ENCODE data around the gene CCDC77. TPM values are rescaled to one million over a fixed set of nuclear protein-coding genes. Genes with fewer than 3 reads are reported as not detected.

Gene CCDC77
- total and polyA plus RNA-seq, 2 donors (not counting 1 experiment from before 2014, with no cell fraction given), result 8.6 to 12.9 TPM

DNA sequence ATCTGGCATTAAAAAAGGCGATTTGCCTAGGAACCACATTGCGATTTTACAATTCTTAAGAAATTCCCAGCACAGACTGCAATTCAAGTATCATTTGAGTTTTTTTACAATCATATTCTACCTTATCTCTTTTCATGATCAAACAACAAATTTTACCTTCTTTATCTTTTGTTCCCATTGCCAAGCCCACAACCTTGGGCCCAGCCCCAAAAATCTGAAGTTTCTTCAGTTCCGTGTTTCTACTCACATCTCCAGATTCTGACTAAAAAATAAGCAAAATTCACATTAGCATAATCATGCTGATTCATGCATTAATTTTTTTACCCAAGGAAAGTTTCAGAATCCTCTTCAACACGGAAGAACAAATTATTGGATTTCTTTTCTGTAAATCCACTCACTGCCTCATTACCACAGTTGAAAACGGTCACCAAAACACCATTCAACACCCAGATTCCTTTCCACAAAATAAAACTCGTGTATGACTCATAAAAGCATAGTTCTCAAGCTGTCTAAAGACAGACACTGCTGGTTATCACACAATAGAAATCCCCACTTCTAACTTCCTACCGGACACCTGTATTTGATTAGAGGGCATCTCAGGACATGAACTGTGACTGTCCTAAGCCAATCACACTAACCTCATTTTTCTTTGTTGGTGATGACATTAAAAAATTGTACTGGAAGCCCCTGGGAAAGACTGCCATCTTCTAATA, 45.0 kb upstream of the CCDC77 start:
- Histone ChIP-seq H4K20me1 (ENCODE audit: control insufficient read depth, insufficient read depth, low read length, poor library complexity, severe bottlenecking) (peaks cover 21% of the 10 kb centered on the region), H3K9ac (ENCODE audit: low read length) (no peak overlapping the region), H3K36me3 (replicated peaks in 1 of 2; ENCODE audit: control extremely low read depth in 1 of 2, control insufficient read depth in 1 of 2, extremely low read depth in 1 of 2, insufficient read depth in 2 of 2, low read length in 1 of 2) (peaks cover 28 to 78% of the 10 kb centered on the region in 2 experiments), H3K4me1 (ENCODE audit: control insufficient read depth in 2 of 2, insufficient read depth in 2 of 2, low read length in 2 of 2) (no peaks in the 10 kb centered on the region), H3K9me3 (ENCODE audit: control extremely low read depth in 1 of 3, control insufficient read depth in 2 of 3, insufficient read depth in 1 of 3, low read length in 2 of 3) (peaks cover 0 to 8% (median 5%) of the 10 kb centered on the region in 3 donors), H2AFZ (ENCODE audit: insufficient read depth, low read depth, low read length, poor library complexity, severe bottlenecking) (no peak overlapping the region), H3K27ac (ENCODE audit: low read length in 2 of 2) (no peak overlapping the region), H3K4me2 (replicated peaks; ENCODE audit: low read depth, low read length, poor library complexity, severe bottlenecking) (no peak overlapping the region), H3K27me3 (replicated peaks in 1 of 4; ENCODE audit: control extremely low read depth in 1 of 4, control insufficient read depth in 3 of 4, insufficient read depth in 4 of 4, low read length in 3 of 4) (no peaks in the 10 kb centered on the region), H3K79me2 (ENCODE audit: control insufficient read depth, insufficient read depth, low read length) (peaks cover 35% of the 10 kb centered on the region), H3K4me3 (ENCODE audit: control extremely low read depth in 1 of 5, extremely low read depth in 1 of 5, insufficient read depth in 1 of 5, low read depth in 2 of 5, low read length in 4 of 5) (no peak overlapping the region)
- Mint-ChIP-seq H3K4me1 (no peaks in the 10 kb centered on the region), H3K4me3 (no peak overlapping the region), H3K9me3 (ENCODE audit: insufficient read depth) (no peaks in the 10 kb centered on the region), H3K27me3 (no peaks in the 10 kb centered on the region), H3K27ac (no peak overlapping the region)
- WGBS (ENCODE audit: insufficient coverage), result 97% methylated on average over 6 of the region's 7 CpGs
- ATAC-seq (ENCODE audit: low read depth) (no peak), DNase-seq (no peak)
- CTCF ChIA-PET, result no interaction called here
- POLR2A ChIA-PET, result no interaction called here
- no peak for TF ChIP-seq EZH2 (IDR thresholded peaks at IDR 0.05; ENCODE audit: borderline replicate concordance, insufficient read depth, low read depth, low read length, poor library complexity, severe bottlenecking)
- TF ChIP-seq, protein P1, sequence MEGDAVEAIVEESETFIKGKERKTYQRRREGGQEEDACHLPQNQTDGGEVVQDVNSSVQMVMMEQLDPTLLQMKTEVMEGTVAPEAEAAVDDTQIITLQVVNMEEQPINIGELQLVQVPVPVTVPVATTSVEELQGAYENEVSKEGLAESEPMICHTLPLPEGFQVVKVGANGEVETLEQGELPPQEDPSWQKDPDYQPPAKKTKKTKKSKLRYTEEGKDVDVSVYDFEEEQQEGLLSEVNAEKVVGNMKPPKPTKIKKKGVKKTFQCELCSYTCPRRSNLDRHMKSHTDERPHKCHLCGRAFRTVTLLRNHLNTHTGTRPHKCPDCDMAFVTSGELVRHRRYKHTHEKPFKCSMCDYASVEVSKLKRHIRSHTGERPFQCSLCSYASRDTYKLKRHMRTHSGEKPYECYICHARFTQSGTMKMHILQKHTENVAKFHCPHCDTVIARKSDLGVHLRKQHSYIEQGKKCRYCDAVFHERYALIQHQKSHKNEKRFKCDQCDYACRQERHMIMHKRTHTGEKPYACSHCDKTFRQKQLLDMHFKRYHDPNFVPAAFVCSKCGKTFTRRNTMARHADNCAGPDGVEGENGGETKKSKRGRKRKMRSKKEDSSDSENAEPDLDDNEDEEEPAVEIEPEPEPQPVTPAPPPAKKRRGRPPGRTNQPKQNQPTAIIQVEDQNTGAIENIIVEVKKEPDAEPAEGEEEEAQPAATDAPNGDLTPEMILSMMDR (IDR thresholded peaks at IDR 0.05), result no peak
- intact Hi-C loops (cut with micrococcal nuclease), result no loop called here

DNA sequence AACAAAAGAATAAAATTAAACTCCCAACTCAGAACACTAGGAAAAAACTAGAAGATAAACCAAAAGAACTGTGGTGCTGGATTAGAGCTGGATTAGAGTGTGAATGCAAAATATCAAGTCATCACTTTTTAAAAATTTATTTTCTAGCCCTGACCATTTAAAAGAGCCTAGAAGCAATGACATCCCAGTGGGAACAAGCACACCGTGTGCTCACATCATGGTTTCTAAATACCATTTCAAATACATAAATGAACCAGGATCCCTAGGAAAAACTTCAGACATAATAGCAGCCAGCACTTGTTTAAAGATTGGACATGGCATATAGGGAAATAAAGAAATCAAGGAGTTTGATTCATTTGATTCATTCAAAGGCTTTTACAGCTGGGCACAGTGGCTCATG, 42.4 kb upstream of the CCDC77 start:
- peaks cover 12% of the 10 kb centered on the region for H4K20me1 ChIP-seq (ENCODE audit: control insufficient read depth, insufficient read depth, low read length, poor library complexity, severe bottlenecking)
- H3K9me3 ChIP-seq (ENCODE audit: control extremely low read depth in 1 of 3, control insufficient read depth in 2 of 3, insufficient read depth in 1 of 3, low read length in 2 of 3), result peaks cover 0 to 6% (median 5%) of the 10 kb centered on the region in 3 donors
- no peak for ATAC-seq (ENCODE audit: low read depth)
- CTCF ChIA-PET, result no interaction called here
- H3K4me1 Mint-ChIP-seq, result no peaks in the 10 kb centered on the region
- no peaks in the 10 kb centered on the region for H3K27me3 Mint-ChIP-seq
- no peak overlapping the region for H2AFZ ChIP-seq (ENCODE audit: insufficient read depth, low read depth, low read length, poor library complexity, severe bottlenecking)
- peaks cover 38% of the 10 kb centered on the region for H3K79me2 ChIP-seq (ENCODE audit: control insufficient read depth, insufficient read depth, low read length)
- no peak for TF ChIP-seq EZH2 (IDR thresholded peaks at IDR 0.05; ENCODE audit: borderline replicate concordance, insufficient read depth, low read depth, low read length, poor library complexity, severe bottlenecking)
- TF ChIP-seq, protein P1 (IDR thresholded peaks at IDR 0.05), result no peak
- H3K9me3 Mint-ChIP-seq (ENCODE audit: insufficient read depth), result no peaks in the 10 kb centered on the region
- no peaks in the 10 kb centered on the region for H3K4me1 ChIP-seq (ENCODE audit: control insufficient read depth in 2 of 2, insufficient read depth in 2 of 2, low read length in 2 of 2)
- intact Hi-C loops (cut with micrococcal nuclease), result no loop called here
- peaks cover 36 to 79% of the 10 kb centered on the region in 2 experiments for H3K36me3 ChIP-seq (replicated peaks in 1 of 2; ENCODE audit: control extremely low read depth in 1 of 2, control insufficient read depth in 1 of 2, extremely low read depth in 1 of 2, insufficient read depth in 2 of 2, low read length in 1 of 2)
- no peak overlapping the region for H3K27ac ChIP-seq (ENCODE audit: low read length in 2 of 2)
- no peaks in the 10 kb centered on the region for H3K27me3 ChIP-seq (replicated peaks in 1 of 4; ENCODE audit: control extremely low read depth in 1 of 4, control insufficient read depth in 3 of 4, insufficient read depth in 4 of 4, low read length in 3 of 4)
- POLR2A ChIA-PET, result no interaction called here
- H3K4me2 ChIP-seq (replicated peaks; ENCODE audit: low read depth, low read length, poor library complexity, severe bottlenecking), result no peak overlapping the region
- DNase-seq, result no peak
- H3K9ac ChIP-seq (ENCODE audit: low read length), result no peak overlapping the region
- WGBS (ENCODE audit: insufficient coverage), result no CpG with 5 or more reads among the region's 1 CpG
- no peak overlapping the region for H3K27ac Mint-ChIP-seq
- H3K4me3 ChIP-seq (ENCODE audit: control extremely low read depth in 1 of 5, extremely low read depth in 1 of 5, insufficient read depth in 1 of 5, low read depth in 2 of 5, low read length in 4 of 5), result no peak overlapping the region
- H3K4me3 Mint-ChIP-seq, result no peak overlapping the region

Measured in B cell (primary cell).